Smooth muscle cell (in vitro differentiated cells): ENCODE measurements around the gene TMEM141. TPM values are rescaled to one million over a fixed set of nuclear protein-coding genes. Genes with fewer than 3 reads are reported as not detected.

Experiments used
- DNase-seq: peaks from one replicate; lab custom pipeline; 2025; ENCODE audit not compliant: unreplicated experiment; lab: John Stamatoyannopoulos, UW
- H2AFZ ChIP-seq: fragments of 200-600 bp; sonication (generic); 2 replicates; pipeline ENCODE4 v1.6.0; 2016; ENCODE audit warnings: antibody characterized with exemption, low read depth, mild to moderate bottlenecking
- H3F3A ChIP-seq: fragments of 200-600 bp; sonication (generic); 2 replicates; pipeline ENCODE4 v1.6.0; 2017; ENCODE audit warnings: antibody characterized with exemption, low read depth
- H3K27ac ChIP-seq: fragments of 200-600 bp; sonication (generic); 2 replicates; pipeline ENCODE4 v1.5.1; 2016; ENCODE audit warnings: low read depth, mild to moderate bottlenecking
- H3K27me3 ChIP-seq: fragments of 200-600 bp; sonication (generic); 2 replicates; pipeline ENCODE4 v1.6.1; 2016; ENCODE audit warnings: low read depth, mild to moderate bottlenecking
- H3K36me3 ChIP-seq: fragments of 200-600 bp; sonication (generic); 2 replicates; pipeline ENCODE4 v1.5.1; 2016; ENCODE audit warnings: low read depth
- H3K4me1 ChIP-seq: fragments of 200-600 bp; sonication (generic); 2 replicates; pipeline ENCODE4 v1.5.1; 2016; ENCODE audit warnings: low read depth
- H3K4me2 ChIP-seq: fragments of 200-600 bp; sonication (generic); 2 replicates; pipeline ENCODE4 v1.6.0; 2016; ENCODE audit warnings: mild to moderate bottlenecking
- H3K4me3 ChIP-seq: fragments of 200-600 bp; sonication (generic); 2 replicates; pipeline ENCODE4 v1.5.1; 2016; ENCODE audit warnings: mild to moderate bottlenecking
- H3K79me2 ChIP-seq: fragments of 200-600 bp; sonication (generic); 2 replicates; pipeline ENCODE4 v1.6.0; 2016; ENCODE audit warnings: low read depth, mild to moderate bottlenecking
- H3K9ac ChIP-seq: fragments of 200-600 bp; sonication (generic); 2 replicates; pipeline ENCODE4 v1.6.0; 2016; ENCODE audit warnings: low read depth
- H3K9me3 ChIP-seq: fragments of 200-600 bp; sonication (generic); replicated peaks from 2 replicates; pipeline ENCODE4 v1.5.1; 2016; ENCODE audit warnings: low read depth
- H4K20me1 ChIP-seq: fragments of 200-600 bp; sonication (generic); 2 replicates; pipeline ENCODE4 v1.6.0; 2016; ENCODE audit warnings: low read depth
- CTCF ChIP-seq: fragments of 200-600 bp; sonication (generic); IDR thresholded peaks from 2 replicates; pipeline ENCODE4 v1.5.1; 2017; ENCODE audit warnings: borderline replicate concordance, mild to moderate bottlenecking, antibody characterized with exemption; ENCODE audit not compliant: insufficient read depth, poor library complexity, severe bottlenecking
- WGBS: methylation state at CpG from one replicate; pipeline ENCODE4 v1.1.7; 2016; ENCODE audit warnings: low lambda C conversion rate; 5-methylcytosine and 5-hydroxymethylcytosine counted together
- polyA plus RNA-seq: library from polyadenylated mRNA; unstranded; fragments of >200 nt; fragmentation: Nextera tagmentation; extraction: Ambion mirVana; gene quantifications from 2 replicates; pipeline ENCODE4 v1.2.1, GENCODE V29; 2016
- total RNA-seq: library from RNA; depleted of rRNA; stranded (reverse); fragments of >200 nt; gene quantifications from 2 replicates; pipeline ENCODE4 v1.2.3, GENCODE V29; 2014

TMEM141 gene
- total and polyA plus RNA-seq, 2 experiments from 2014 or later, result 75.4 to 112 TPM

- peak overlapping the region; percentile 43 for H3K4me3 ChIP-seq
- H4K20me1 ChIP-seq, result peaks cover 86% of the 10 kb centered on the region
- no peaks in the 10 kb centered on the region for H3K27me3 ChIP-seq
- peak overlapping the region; percentile 86 for H3K4me2 ChIP-seq
- H3K4me1 ChIP-seq, result peaks cover 4% of the 10 kb centered on the region
- H3K79me2 ChIP-seq, result peaks cover 55% of the 10 kb centered on the region
- H3K36me3 ChIP-seq, result no peaks in the 10 kb centered on the region
- H3K27ac ChIP-seq, result no peak overlapping the region
- no peak for DNase-seq
- 20% methylated on average over 52 of the region's 83 CpGs for WGBS
- no peak for TF ChIP-seq CTCF
- no peaks in the 10 kb centered on the region for H3K9me3 ChIP-seq
- H3F3A ChIP-seq, result no peaks in the 10 kb centered on the region
- H2AFZ ChIP-seq, result no peak overlapping the region
- no peak overlapping the region for H3K9ac ChIP-seq
Observed at GRCh38 chr9:136820971-136821825, 30.1 kb downstream of the TMEM141 start.

GRCh38 chr9:136821826-136822544, 30.8 kb downstream of the TMEM141 start:
- H3K27me3 ChIP-seq, result no peaks in the 10 kb centered on the region
- H4K20me1 ChIP-seq, result peaks cover 82% of the 10 kb centered on the region
- H3F3A ChIP-seq, result no peaks in the 10 kb centered on the region
- no peaks in the 10 kb centered on the region for H3K36me3 ChIP-seq
- H3K79me2 ChIP-seq, result peaks cover 47% of the 10 kb centered on the region
- H3K4me2 ChIP-seq, result peak overlapping the region; percentile 86
- no peak overlapping the region for H3K9ac ChIP-seq
- TF ChIP-seq CTCF, result no peak
- no peak for DNase-seq
- peak overlapping the region; percentile 43 for H3K4me3 ChIP-seq
- H3K9me3 ChIP-seq, result no peaks in the 10 kb centered on the region
- H3K4me1 ChIP-seq, result peaks cover 4% of the 10 kb centered on the region
- whole genome bisulfite sequencing, result 80% methylated on average over 39 of the region's 42 CpGs
- no peak overlapping the region for H3K27ac ChIP-seq
- no peak overlapping the region for H2AFZ ChIP-seq

GRCh38 chr9:136823136-136824046, 32.2 kb downstream of the TMEM141 start:
- no peaks in the 10 kb centered on the region for H3K9me3 ChIP-seq
- H3K9ac ChIP-seq, result no peak overlapping the region
- no peak overlapping the region for H2AFZ ChIP-seq
- no peak overlapping the region for H3K27ac ChIP-seq
- peaks cover 71% of the 10 kb centered on the region for H4K20me1 ChIP-seq
- TF ChIP-seq CTCF, result no peak
- no peak for DNase-seq
- no peak overlapping the region for H3K4me2 ChIP-seq
- H3K36me3 ChIP-seq, result no peaks in the 10 kb centered on the region
- H3K4me1 ChIP-seq, result peaks cover 4% of the 10 kb centered on the region
- H3K27me3 ChIP-seq, result no peaks in the 10 kb centered on the region
- H3F3A ChIP-seq, result no peaks in the 10 kb centered on the region
- WGBS, result 93% methylated on average over 30 of the region's 30 CpGs
- peaks cover 40% of the 10 kb centered on the region for H3K79me2 ChIP-seq
- H3K4me3 ChIP-seq, result no peak overlapping the region
